HAP-1 (cell line): ENCODE data around the gene NPPC.

Experiments
- DNase-seq, 2 experiments: peaks; one replicate each; pipeline ENCODE4 v3.0.0-alpha.2; 2016 to 2020; ENCODE audit warnings: low spot score in 2 of 2
- H3K27me3 ChIP-seq: fragments of 250-450 bp; sonication (Bioruptor Pico); 2 replicates; pipeline ENCODE4 v1.5.1; 2020; ENCODE audit warnings: low read depth, mild to moderate bottlenecking, moderate library complexity
- H3K36me3 ChIP-seq: fragments of 250-450 bp; sonication (Bioruptor Pico); replicated peaks from 2 replicates; pipeline ENCODE4 v1.5.1; 2020; ENCODE audit warnings: mild to moderate bottlenecking
- H3K4me1 ChIP-seq: fragments of 250-450 bp; sonication (Bioruptor Pico); 2 replicates; pipeline ENCODE4 v1.5.1; 2020; ENCODE audit warnings: mild to moderate bottlenecking
- H3K4me3 ChIP-seq: fragments of 250-450 bp; sonication (Bioruptor Pico); 2 replicates; pipeline ENCODE4 v1.5.1; 2020; ENCODE audit warnings: mild to moderate bottlenecking, moderate library complexity
- H3K9me3 ChIP-seq: fragments of 250-450 bp; sonication (Bioruptor Pico); 2 replicates; pipeline ENCODE4 v1.5.1; 2020; ENCODE audit warnings: mild to moderate bottlenecking, moderate library complexity
- in situ Hi-C: fragments of 300-500 bp; cut with MboI; formaldehyde crosslinking; loops from 3 replicates; pipeline ENCODE4 v1.14.3; 2020; ENCODE audit warnings: low sequenced_read_pairs, inconsistent platforms, mixed read lengths

Gene NPPC, protein sequence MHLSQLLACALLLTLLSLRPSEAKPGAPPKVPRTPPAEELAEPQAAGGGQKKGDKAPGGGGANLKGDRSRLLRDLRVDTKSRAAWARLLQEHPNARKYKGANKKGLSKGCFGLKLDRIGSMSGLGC

DNA sequence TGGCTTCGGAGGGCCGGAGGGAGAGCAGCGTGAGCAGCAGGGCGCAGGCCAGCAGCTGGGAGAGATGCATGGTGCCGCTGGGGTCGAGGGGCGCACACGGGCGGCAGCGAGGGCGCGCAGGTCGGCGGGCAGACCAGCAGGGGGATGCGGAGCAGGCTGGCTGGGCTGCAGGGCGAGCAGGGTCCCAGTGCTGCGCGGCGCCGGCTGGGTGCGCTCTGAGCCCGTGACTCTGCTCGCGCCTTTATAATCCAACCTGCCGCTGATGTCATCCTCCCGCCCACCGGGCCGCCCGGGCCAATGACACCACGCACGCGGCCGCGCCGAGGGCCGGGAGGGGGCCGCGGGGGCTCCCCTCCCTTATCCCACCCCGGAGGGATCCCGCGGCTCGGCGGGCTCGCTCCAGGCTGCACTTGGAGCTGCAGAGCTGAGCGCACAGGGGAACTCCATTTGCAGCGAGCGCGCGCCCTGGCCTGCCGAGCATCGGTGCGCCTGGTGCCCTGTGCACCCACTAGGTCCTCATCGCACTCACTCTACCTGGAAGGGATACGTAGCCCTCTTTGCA is at the start of gene NPPC:
TSS of gene NPPC (minus strand) at position 217 of the 562 bp plus-strand sequence. CDS start at position 70, 147 bp downstream.
- Histone ChIP-seq H3K36me3 (peaks cover 3% of the 10 kb centered on the region; the same call in 1 of the 2 replicates), H3K4me3 (peak within 1 kb of the TSS; percentile 69), H3K4me1 (peaks cover 6% of the 10 kb centered on the region; the same call in 1 of the 2 replicates), H3K27me3 (peaks cover 13% of the 10 kb centered on the region), H3K9me3 (no peaks in the 10 kb centered on the region)
- in situ Hi-C loops, result no loop called here
- peak; percentile 79 to 90 for DNase-seq

DNA sequence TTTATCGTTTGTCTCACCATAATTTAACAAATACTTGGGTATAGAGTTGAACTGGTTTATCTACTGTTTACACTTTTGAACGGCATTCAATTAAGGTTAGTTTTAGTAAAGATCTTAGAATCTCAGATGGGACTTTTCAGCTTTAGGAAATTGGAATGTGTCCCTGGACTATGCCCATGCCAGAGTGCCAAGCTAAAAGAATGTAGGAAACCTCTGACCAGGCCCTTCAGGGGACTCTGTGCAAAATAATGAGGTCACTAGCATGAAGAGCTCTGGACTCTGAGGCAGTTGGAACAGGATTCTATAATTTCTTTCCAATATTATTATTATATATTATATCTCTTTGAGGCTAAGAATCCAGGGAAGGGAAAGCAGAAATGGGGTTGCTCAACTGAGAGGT is 48.8 kb upstream of the NPPC start:
- DNase-seq, result no peak
- H3K4me3 ChIP-seq, result no peak overlapping the region
- no peaks in the 10 kb centered on the region for H3K4me1 ChIP-seq
- in situ Hi-C loops, result no loop called here
- H3K27me3 ChIP-seq, result no peaks in the 10 kb centered on the region
- no peaks in the 10 kb centered on the region for H3K36me3 ChIP-seq
- H3K9me3 ChIP-seq, result no peaks in the 10 kb centered on the region

DNA sequence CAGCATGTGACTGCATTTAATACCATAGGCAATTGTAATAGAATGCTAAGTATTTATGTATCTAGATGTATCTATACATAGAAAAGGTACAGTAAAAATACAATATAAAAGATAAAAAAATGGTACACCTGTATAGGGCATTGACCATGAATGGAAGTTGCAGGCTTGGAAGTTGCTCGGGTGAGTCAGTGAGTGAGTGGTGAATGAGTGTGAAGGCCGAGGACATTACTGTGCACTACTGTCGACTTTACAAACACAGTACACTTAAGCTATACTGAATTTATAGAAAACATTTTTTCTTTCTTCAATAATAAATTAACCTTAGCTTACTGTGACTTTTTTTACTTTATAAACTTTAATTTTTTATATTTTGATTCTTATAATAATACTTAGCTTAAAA is 44.3 kb upstream of the NPPC start:
- no peaks in the 10 kb centered on the region for H3K27me3 ChIP-seq
- peaks cover 2% of the 10 kb centered on the region; the same call in 1 of the 2 replicates for H3K9me3 ChIP-seq
- no peaks in the 10 kb centered on the region for H3K36me3 ChIP-seq
- DNase-seq, result no peak
- no peak overlapping the region for H3K4me3 ChIP-seq
- in situ Hi-C loops, result no loop called here
- no peaks in the 10 kb centered on the region for H3K4me1 ChIP-seq

DNA sequence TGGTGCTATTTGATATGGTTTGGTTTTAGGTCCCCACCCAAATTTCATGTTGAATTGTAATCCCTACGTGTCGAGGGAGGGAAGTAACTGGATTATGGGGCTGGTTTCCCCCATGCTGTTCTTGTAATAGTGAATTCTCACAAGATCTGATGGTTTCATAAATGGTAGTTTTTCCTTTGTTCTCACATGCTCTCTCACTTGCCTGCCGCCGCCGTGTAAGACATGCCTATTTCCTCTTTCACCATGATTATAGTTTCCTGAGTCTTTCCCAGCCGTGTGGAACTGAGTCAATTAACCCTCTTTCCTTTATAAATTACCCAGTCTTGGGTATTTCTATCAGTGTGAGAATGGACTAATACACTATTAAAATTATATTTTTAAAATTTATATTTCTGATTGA is 42.6 kb upstream of the NPPC start:
- peaks cover 2% of the 10 kb centered on the region; the same call in 1 of the 2 replicates for H3K9me3 ChIP-seq
- no peaks in the 10 kb centered on the region for H3K27me3 ChIP-seq
- no peaks in the 10 kb centered on the region; the same call in 1 of the 2 replicates for H3K4me1 ChIP-seq
- H3K4me3 ChIP-seq, result no peak overlapping the region
- no peaks in the 10 kb centered on the region for H3K36me3 ChIP-seq
- in situ Hi-C loops, result no loop called here
- DNase-seq, result no peak

DNA sequence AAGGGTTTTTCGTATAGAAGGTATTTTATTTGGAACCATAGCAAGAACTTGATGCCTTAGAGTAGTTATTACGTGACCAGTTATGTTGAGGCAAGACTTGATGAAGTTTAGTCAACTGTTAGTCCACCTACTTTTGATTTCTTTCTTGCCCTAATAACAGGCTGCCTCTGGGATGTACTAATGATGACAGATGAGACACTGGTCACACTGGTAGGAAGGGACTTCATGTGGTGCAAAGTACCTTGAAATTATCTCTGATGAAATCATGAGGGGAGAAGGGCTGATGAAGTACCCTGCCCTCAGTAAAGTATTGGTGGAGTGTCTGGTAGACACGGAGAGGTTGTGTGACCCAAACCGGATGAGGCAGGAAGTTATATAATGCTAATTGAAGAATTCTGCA is 40.7 kb upstream of the NPPC start:
- in situ Hi-C loops, result no loop called here
- Histone ChIP-seq H3K4me3 (no peak overlapping the region), H3K4me1 (no peaks in the 10 kb centered on the region; the same call in 1 of the 2 replicates), H3K36me3 (no peaks in the 10 kb centered on the region), H3K27me3 (no peaks in the 10 kb centered on the region), H3K9me3 (peaks cover 5% of the 10 kb centered on the region; the same call in 1 of the 2 replicates)
- no peak for DNase-seq

DNA sequence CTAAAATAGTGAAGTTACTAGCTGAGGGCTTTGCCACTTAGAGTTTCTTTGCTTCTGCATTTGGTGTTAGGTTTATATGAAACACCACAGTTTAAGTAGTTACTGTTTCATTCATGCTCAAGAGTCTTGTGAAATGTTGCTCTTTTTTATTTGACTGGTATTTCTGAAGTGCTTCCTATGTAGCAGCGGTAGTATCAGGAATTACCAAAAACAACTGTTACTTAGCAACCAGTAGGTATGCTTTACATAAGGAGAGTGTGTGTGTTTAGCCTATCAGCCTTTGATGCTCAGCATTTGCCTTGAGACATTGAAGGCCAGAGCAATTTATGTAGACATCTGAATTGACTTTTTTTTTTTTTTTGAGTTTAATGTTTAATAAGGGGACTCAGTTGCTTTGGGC is 38.9 kb upstream of the NPPC start:
- Histone ChIP-seq H3K4me1 (peaks cover 6% of the 10 kb centered on the region; the same call in 1 of the 2 replicates), H3K4me3 (no peak overlapping the region), H3K9me3 (peaks cover 5% of the 10 kb centered on the region; the same call in 1 of the 2 replicates), H3K27me3 (no peaks in the 10 kb centered on the region), H3K36me3 (no peaks in the 10 kb centered on the region)
- DNase-seq, result no peak
- in situ Hi-C loops, result no loop called here

DNA sequence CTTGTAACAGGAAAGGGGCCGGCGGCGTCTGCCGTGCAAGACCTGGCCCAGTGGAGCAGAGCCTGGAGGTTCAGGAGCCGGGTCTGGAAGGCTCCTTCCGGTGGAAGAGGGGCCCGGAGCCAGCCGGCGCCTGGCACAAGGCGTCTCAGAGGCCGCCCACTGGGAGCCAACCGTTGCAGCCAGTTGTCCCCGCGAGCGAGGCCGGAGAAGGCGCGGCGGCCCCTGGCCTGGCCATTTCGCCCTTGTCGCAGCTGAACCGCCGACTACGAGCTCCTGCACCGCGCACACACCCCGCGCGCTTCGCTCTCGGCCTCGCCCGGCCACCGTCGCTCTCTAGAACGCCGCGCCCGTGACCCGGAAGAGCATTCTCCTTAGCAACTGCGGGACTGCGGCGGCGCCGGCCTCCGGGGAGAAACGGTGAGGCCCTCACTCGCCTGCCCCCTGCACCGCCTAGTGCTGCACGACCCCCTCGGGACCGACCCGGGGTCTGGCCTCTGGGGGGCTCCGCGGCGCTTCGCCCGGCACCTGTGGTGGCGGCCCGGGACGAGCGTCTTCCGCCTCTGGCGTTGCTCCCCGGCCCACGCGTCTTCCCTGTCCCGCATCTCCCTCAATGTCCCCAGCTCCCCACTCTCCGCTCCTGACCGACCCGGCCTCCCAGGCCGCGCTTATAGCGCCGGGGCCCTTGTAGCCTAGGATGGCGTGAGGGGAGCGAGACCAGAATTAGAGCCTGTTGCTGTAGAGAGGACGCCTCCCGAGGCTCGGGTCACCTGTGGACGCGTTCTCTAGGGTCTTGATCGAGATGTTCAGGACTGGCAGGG is 35.4 kb upstream of the NPPC start, which contains the start of gene DIS3L2:
TSS of gene DIS3L2 (plus strand) at position 365 of the 818 bp plus-strand sequence. CDS start 53,215 bp downstream, outside the sequence.
- peak; percentile 81 to 83 for DNase-seq
- Histone ChIP-seq H3K36me3 (no peaks in the 10 kb centered on the region), H3K4me3 (peak within 1 kb of the TSS; percentile 78), H3K9me3 (peaks cover 3% of the 10 kb centered on the region), H3K4me1 (peaks cover 6% of the 10 kb centered on the region; the same call in 1 of the 2 replicates), H3K27me3 (no peaks in the 10 kb centered on the region)
- in situ Hi-C loops, result no loop called here

DNA sequence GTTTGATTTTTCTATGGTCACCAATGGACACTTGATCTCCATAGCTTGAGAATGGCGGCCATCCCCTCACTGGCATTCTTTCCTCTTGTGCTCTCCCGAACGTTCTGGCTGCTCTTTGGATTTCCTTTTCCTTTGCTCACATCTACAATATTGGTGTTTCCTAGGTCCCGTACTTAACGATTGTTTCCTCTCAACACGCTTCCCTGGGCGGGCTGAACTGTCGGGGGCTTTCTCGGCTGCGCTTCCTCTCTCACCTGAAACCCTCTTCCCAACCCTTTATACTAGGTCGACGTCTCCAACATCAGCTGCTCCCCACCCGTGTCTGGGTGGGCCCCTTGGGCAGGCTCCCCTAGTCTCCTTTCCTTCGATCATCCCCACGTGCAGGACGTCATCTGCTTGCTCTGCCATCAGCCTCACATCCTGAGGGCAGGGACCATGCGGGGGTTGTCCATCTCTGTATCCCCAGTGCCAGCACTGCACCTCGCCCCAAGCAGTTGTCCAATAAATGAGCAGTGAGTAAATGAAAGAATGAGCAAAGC is 34.7 kb upstream of the NPPC start:
- in situ Hi-C loops, result no loop called here
- DNase-seq, result no peak
- Histone ChIP-seq H3K4me3 (peak overlapping the region; percentile 78), H3K9me3 (peaks cover 3% of the 10 kb centered on the region), H3K27me3 (no peaks in the 10 kb centered on the region), H3K36me3 (no peaks in the 10 kb centered on the region), H3K4me1 (peaks cover 6% of the 10 kb centered on the region; the same call in 1 of the 2 replicates)

DNA sequence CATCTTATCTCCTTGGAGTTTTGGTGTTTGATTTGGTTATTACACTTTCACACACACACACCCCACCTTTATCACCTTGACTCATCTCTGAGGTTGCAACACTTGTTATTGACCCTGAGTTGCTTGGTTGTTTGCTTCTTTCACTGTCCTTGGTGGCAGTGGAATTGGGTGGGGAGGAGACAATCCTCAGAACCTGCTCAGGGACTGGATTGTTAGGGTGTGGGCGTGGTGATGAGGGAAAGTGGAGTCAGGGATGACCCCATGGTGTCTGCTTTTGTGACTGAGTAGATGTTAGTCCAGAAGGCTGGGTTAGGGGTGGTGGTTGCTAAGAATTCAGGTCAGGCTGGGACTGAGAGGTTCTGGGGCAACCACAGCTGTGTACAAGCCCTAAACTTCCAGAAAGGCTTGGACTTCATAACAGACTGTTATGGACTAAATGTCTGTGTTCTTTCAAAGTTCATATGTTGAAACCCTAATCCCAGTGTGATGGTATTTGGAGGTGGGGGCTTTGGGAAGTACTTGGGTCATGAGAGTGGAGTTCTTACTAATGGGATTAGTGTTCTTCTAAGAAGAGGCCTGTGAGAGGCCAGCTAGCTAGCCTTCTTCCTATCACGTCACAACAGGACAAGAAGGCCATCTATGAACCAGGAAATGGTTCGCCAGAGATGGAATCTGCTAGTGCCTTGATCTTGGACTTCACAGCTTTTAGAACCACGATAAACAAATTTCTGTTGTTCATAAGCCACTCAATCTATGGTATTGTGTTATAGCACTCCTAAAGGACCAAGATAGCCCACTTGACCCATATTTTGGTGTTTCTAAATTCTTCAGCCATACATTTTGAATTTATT is 31.9 kb upstream of the NPPC start:
- Histone ChIP-seq H3K27me3 (no peaks in the 10 kb centered on the region), H3K36me3 (no peaks in the 10 kb centered on the region), H3K4me3 (no peak overlapping the region), H3K4me1 (peaks cover 6% of the 10 kb centered on the region; the same call in 1 of the 2 replicates), H3K9me3 (peaks cover 3% of the 10 kb centered on the region)
- in situ Hi-C loops, result no loop called here
- no peak for DNase-seq

DNA sequence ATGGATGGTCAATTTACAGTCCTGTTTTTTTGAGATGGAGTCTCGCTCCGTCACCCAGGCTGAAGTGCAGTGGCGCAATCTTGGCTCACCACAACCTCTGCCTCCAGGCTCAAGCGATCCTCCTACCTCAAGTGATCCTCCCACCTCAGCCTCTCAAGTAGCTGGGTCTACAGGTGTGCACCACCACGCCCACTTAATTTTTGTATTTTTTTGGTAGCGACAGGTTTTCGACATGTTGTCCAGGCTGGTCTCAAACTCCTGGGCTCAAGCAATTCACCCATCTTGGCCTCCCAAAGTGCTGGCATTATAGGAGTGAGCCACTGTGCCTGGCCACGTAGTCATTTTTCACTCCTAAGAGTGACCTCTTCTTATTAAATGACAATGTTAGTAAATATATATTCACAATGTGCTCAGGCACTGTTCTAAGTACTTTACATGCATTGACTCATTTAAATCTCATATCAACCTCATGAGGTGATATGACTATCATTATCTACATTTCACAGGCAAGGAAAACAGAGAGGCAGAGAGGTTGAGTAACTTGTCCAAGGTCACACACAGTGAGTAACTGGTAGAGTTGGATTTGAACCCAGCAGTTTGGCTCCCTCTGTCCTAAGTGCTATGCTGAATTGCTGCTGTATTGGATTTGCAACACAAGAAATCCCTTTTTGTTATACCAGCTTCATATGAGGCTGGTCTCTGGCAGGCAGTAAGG is 29.7 kb upstream of the NPPC start:
- Histone ChIP-seq H3K36me3 (no peaks in the 10 kb centered on the region), H3K4me1 (peaks cover 1% of the 10 kb centered on the region; the same call in 1 of the 2 replicates), H3K27me3 (0 out of 2 replicates have a peak, but pooled peaks cover 2% of the 10 kb centered on the region), H3K9me3 (peaks cover 7% of the 10 kb centered on the region; the same call in 1 of the 2 replicates), H3K4me3 (no peak overlapping the region)
- in situ Hi-C loops, result no loop called here
- DNase-seq, result no peak

DNA sequence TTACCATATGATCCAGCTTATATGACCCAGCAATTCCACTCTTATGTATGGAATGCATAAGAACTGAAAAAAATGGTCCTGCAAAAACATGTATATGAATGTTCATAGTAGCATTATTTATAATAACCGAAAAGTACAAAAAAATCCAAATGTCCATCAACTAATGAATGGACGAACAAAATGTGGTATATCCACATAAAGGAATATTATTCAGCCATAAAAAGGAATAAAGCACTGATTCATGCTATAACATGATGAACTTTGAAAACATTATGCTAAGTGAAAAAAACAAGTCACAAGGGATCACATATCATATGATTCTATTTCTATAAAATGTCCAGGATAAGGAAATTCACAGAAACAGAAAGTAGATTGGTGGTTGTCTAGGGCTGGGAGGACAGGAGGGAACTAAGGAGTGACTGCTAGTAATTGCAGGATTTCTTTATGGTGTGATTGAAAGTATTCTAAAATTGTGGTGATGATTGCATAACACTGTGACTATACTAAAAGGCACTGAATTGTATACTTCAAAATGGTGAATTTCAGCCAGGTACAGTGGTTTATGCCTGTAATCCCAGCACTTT is 25.3 kb upstream of the NPPC start:
- H3K4me3 ChIP-seq, result no peak overlapping the region
- H3K27me3 ChIP-seq, result 0 out of 2 replicates have a peak, but pooled peaks cover 7% of the 10 kb centered on the region
- in situ Hi-C loops, result no loop called here
- no peaks in the 10 kb centered on the region for H3K4me1 ChIP-seq
- H3K36me3 ChIP-seq, result no peaks in the 10 kb centered on the region
- H3K9me3 ChIP-seq, result peaks cover 7% of the 10 kb centered on the region; the same call in 1 of the 2 replicates
- DNase-seq, result no peak

DNA sequence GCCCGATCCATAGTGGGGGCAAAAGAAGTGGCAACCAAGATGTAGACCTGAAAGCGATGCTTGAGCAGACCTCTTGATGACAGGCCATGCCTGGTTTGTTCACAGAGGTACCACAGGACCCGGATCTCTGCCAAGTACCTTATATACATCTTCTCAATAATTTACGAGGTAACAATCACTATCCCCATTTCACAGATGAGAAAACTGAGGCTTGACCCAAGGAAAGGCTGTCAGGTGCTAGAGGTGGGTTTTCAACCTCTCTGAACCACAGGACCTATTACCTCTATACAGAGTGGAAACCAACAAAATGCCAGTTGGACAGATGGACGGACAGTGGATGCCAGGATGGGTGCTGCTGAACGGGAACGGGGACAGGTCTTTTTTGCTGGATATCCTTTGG is 21.5 kb upstream of the NPPC start:
- in situ Hi-C loops, result no loop called here

More for the DNA sequence above, 21.5 kb upstream of the NPPC start:
- Histone ChIP-seq H3K4me3 (no peak overlapping the region), H3K27me3 (0 out of 2 replicates have a peak, but pooled peaks cover 7% of the 10 kb centered on the region), H3K36me3 (no peaks in the 10 kb centered on the region), H3K9me3 (peaks cover 7% of the 10 kb centered on the region; the same call in 1 of the 2 replicates), H3K4me1 (no peaks in the 10 kb centered on the region)
- no peak for DNase-seq
